RPMI8226 (cell line): Measurements from ENCODE around the gene SLC26A1.

Source experiments
- DNase-seq: peaks from one replicate; pipeline ENCODE4 v3.0.0-alpha.2; 2015

Gene SLC26A1

GRCh38 chr4:963276-964225, 29.7 kb downstream of the SLC26A1 start:
- DNase-seq, result no peak

GRCh38 chr4:962231-963208, 30.7 kb downstream of the SLC26A1 start:
- DNase-seq, result peak; percentile 56

GRCh38 chr4:961351-962230, 31.6 kb downstream of the SLC26A1 start:
- DNase-seq, result no peak

- no peak for DNase-seq
Measured at GRCh38 chr4:960636-961350, 32.4 kb downstream of the SLC26A1 start.

- no peak for DNase-seq
Measured at GRCh38 chr4:960140-960635, 33.0 kb downstream of the SLC26A1 start.

GRCh38 chr4:959338-960139, 33.7 kb downstream of the SLC26A1 start:
- DNase-seq, result no peak

- DNase-seq, result no peak
Measured at GRCh38 chr4:958696-959337, 34.4 kb downstream of the SLC26A1 start.

- DNase-seq, result no peak
Measured at GRCh38 chr4:958314-958665, 34.9 kb downstream of the SLC26A1 start.

- no peak for DNase-seq
Measured at GRCh38 chr4:957581-958313, 35.5 kb downstream of the SLC26A1 start.

GRCh38 chr4:957231-957580, 36.0 kb downstream of the SLC26A1 start:
- DNase-seq, result no peak

- DNase-seq, result no peak
Measured at GRCh38 chr4:956531-957230, 36.5 kb downstream of the SLC26A1 start.

GRCh38 chr4:955931-956381, 37.2 kb downstream of the SLC26A1 start:
- no peak for DNase-seq

GRCh38 chr4:955161-955921, 37.9 kb downstream of the SLC26A1 start:
- no peak for DNase-seq

- DNase-seq, result no peak
Measured at GRCh38 chr4:954211-955020, 38.8 kb downstream of the SLC26A1 start.

- no peak for DNase-seq
Measured at GRCh38 chr4:953574-953915, 39.7 kb downstream of the SLC26A1 start.

GRCh38 chr4:952881-953573, 40.2 kb downstream of the SLC26A1 start:
- no peak for DNase-seq
